DOHH2 (cell line): ENCODE data around the gene EHD2.

Experiments used
- H3F3A ChIP-seq: fragments of 200-600 bp; sonication (generic), shearing (Covaris generic); 2 replicates; pipeline ENCODE4 v1.6.0; 2016; ENCODE audit warnings: antibody characterized with exemption, mild to moderate bottlenecking; ENCODE audit not compliant: control insufficient read depth, insufficient read depth
- H3K27ac ChIP-seq: fragments of 200-600 bp; sonication (generic); 2 replicates; pipeline ENCODE4 v1.5.1; 2014; ENCODE audit warnings: low read depth, mild to moderate bottlenecking, low read length, moderate library complexity
- H3K27me3 ChIP-seq: fragments of 200-600 bp; sonication (generic); 2 replicates; pipeline ENCODE4 v1.6.1; 2014; ENCODE audit warnings: mild to moderate bottlenecking, low read length, mixed read lengths; ENCODE audit not compliant: control insufficient read depth
- H3K36me3 ChIP-seq: fragments of 200-600 bp; sonication (generic); 2 replicates; pipeline ENCODE4 v1.6.1; 2014; ENCODE audit warnings: mild to moderate bottlenecking, low read length, moderate library complexity, mixed read lengths; ENCODE audit not compliant: control insufficient read depth
- H3K4me1 ChIP-seq: fragments of 200-600 bp; sonication (generic); 2 replicates; pipeline ENCODE4 v1.6.1; 2014; ENCODE audit warnings: mild to moderate bottlenecking, low read length, mixed read lengths; ENCODE audit not compliant: control insufficient read depth
- H3K4me2 ChIP-seq: fragments of 200-600 bp; sonication (generic); 2 replicates; pipeline ENCODE4 v1.6.0; 2014; ENCODE audit warnings: mild to moderate bottlenecking, low read length, moderate library complexity
- H3K4me3 ChIP-seq: fragments of 200-600 bp; sonication (generic); 2 replicates; pipeline ENCODE4 v1.5.1; 2014; ENCODE audit warnings: mild to moderate bottlenecking, low read length, mixed read lengths
- H3K79me2 ChIP-seq: fragments of 200-600 bp; sonication (generic); 2 replicates; pipeline ENCODE4 v1.6.1; 2014; ENCODE audit warnings: mild to moderate bottlenecking, low read length, mixed read lengths; ENCODE audit not compliant: control insufficient read depth
- H3K9me2 ChIP-seq: fragments of 200-600 bp; sonication (generic); replicated peaks from 2 replicates; pipeline ENCODE4 v1.6.1; 2014; ENCODE audit warnings: mild to moderate bottlenecking, low read length, mixed read lengths; ENCODE audit not compliant: control insufficient read depth
- H3K9me3 ChIP-seq: fragments of 200-600 bp; sonication (generic); 2 replicates; pipeline ENCODE4 v1.6.1; 2014; ENCODE audit warnings: antibody characterized with exemption, low read length, mixed read lengths; ENCODE audit not compliant: control insufficient read depth, insufficient read depth
- H4K20me1 ChIP-seq: fragments of 200-600 bp; sonication (generic); 2 replicates; pipeline ENCODE4 v1.6.0; 2014; ENCODE audit warnings: low read depth, mild to moderate bottlenecking, antibody characterized with exemption, low read length, moderate library complexity; ENCODE audit not compliant: control insufficient read depth, insufficient read depth
- CTCF ChIP-seq: fragments of 200-600 bp; sonication (generic); IDR thresholded peaks from one replicate; pipeline ENCODE4 v1.5.1; 2014; ENCODE audit warnings: antibody characterized with exemption, mild to moderate bottlenecking, low read depth, low read length; ENCODE audit not compliant: poor library complexity, severe bottlenecking
- EZH2phosphoT487 ChIP-seq: fragments of 200-600 bp; sonication (generic); IDR thresholded peaks from 2 replicates; pipeline ENCODE4 v1.6.1; 2017; ENCODE audit warnings: borderline replicate concordance, mild to moderate bottlenecking, antibody characterized with exemption, low read length, moderate library complexity, mixed read lengths

EHD2 gene

GRCh38 chr19:47703301-47703700 lies 9.9 kb upstream of the EHD2 start:
- Histone ChIP-seq H3K79me2 (no peaks in the 10 kb centered on the region), H4K20me1 (no peaks in the 10 kb centered on the region), H3K36me3 (peaks cover 27% of the 10 kb centered on the region), H3K9me3 (no peaks in the 10 kb centered on the region), H3F3A (no peaks in the 10 kb centered on the region), H3K4me3 (no peak overlapping the region), H3K27ac (no peak overlapping the region), H3K4me2 (no peak overlapping the region), H3K9me2 (no peaks in the 10 kb centered on the region), H3K27me3 (no peaks in the 10 kb centered on the region), H3K4me1 (peaks cover 3% of the 10 kb centered on the region; the same call in 1 of the 2 replicates)
- no peak for TF ChIP-seq EZH2phosphoT487
- TF ChIP-seq CTCF: no peak

- Histone ChIP-seq H4K20me1 (no peaks in the 10 kb centered on the region), H3K79me2 (no peaks in the 10 kb centered on the region), H3F3A (no peaks in the 10 kb centered on the region), H3K4me3 (no peak overlapping the region), H3K27me3 (no peaks in the 10 kb centered on the region), H3K9me3 (no peaks in the 10 kb centered on the region), H3K9me2 (no peaks in the 10 kb centered on the region), H3K4me1 (peaks cover 3% of the 10 kb centered on the region; the same call in 1 of the 2 replicates), H3K27ac (no peak overlapping the region), H3K4me2 (no peak overlapping the region), H3K36me3 (peaks cover 20% of the 10 kb centered on the region)
- TF ChIP-seq EZH2phosphoT487 (no peak), CTCF (no peak)
These were observed 9.2 kb upstream of the EHD2 start for GRCh38 chr19:47704024-47704423.

GRCh38 chr19:47704656-47705055 lies 8.6 kb upstream of the EHD2 start:
- H3F3A ChIP-seq: no peaks in the 10 kb centered on the region
- H3K4me2 ChIP-seq: no peak overlapping the region
- H4K20me1 ChIP-seq: no peaks in the 10 kb centered on the region
- no peaks in the 10 kb centered on the region for H3K9me2 ChIP-seq
- H3K4me1 ChIP-seq: peaks cover 3% of the 10 kb centered on the region; the same call in 1 of the 2 replicates
- H3K79me2 ChIP-seq: no peaks in the 10 kb centered on the region
- H3K27ac ChIP-seq: no peak overlapping the region
- H3K27me3 ChIP-seq: no peaks in the 10 kb centered on the region
- H3K4me3 ChIP-seq: no peak overlapping the region
- TF ChIP-seq EZH2phosphoT487 (no peak), CTCF (no peak)
- no peaks in the 10 kb centered on the region for H3K9me3 ChIP-seq
- H3K36me3 ChIP-seq: peaks cover 15% of the 10 kb centered on the region
